Type B pancreatic cell (in vitro differentiated cells): Measurements from ENCODE around the gene ZNF700. TPM values are rescaled to one million over a fixed set of nuclear protein-coding genes. Genes with fewer than 3 reads are reported as not detected.
"Not testable (repeated sequence)": the region's sequence is repeated elsewhere in the genome, so short reads cannot be mapped to it uniquely, and the experiment has no call there.

Experiments
- DNase-seq: peaks from one replicate; pipeline ENCODE4 v3.0.0; 2021; ENCODE audit warnings: mixed read lengths; ENCODE audit not compliant: unreplicated experiment; ENCODE audit errors: extremely low spot score
- H3K27ac Mint-ChIP-seq: 2 replicates; pipeline ENCODE4 v1.8.0; 2021; ENCODE audit warnings: mild to moderate bottlenecking, mixed read lengths
- H3K27me3 Mint-ChIP-seq: 2 replicates; pipeline ENCODE4 v1.8.0; 2021; ENCODE audit warnings: mixed read lengths
- H3K36me3 Mint-ChIP-seq: 2 replicates; pipeline ENCODE4 v1.8.0; 2021; ENCODE audit warnings: mixed read lengths
- H3K4me1 Mint-ChIP-seq: one replicate; pipeline ENCODE4 v1.8.0; 2021; ENCODE audit warnings: mixed read lengths; ENCODE audit not compliant: unreplicated experiment
- H3K4me3 Mint-ChIP-seq: 2 replicates; pipeline ENCODE4 v1.8.0; 2021; ENCODE audit warnings: mild to moderate bottlenecking, mixed read lengths
- H3K9me3 Mint-ChIP-seq: 2 replicates; pipeline ENCODE4 v1.8.0; 2021; ENCODE audit warnings: mixed read lengths
- total RNA-seq: library from RNA; stranded (reverse); gene quantifications from 2 replicates; pipeline ENCODE4 v1.2.1, GENCODE V29; 2021; ENCODE audit warnings: low replicate concordance
- TF ChIP-seq, protein P1 (sequence below): fragments of 200-600 bp; sonication (generic); conservative IDR thresholded peaks from 2 replicates; pipeline ENCODE4 v1.5.0; 2021; ENCODE audit warnings: antibody characterized with exemption, mild to moderate bottlenecking

The ZNF700 gene
- total RNA-seq, 1 donor from 2014 or later: 14.1 TPM

DNA sequence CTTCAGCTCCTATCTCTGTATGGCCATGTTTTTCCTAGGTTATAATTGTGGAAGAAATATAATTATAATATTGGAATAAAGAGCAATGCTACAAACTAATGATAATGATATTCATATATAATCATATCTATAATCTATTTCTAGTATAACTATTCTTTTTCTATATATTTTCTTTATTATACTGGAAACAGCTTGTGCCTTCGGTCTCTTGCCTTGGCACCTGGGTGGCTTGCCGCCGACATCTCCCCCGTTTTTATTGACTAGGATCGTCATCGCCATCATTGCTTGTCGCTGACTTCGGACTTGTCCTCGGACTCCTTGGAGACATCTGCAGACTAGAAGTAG, 64.2 kb downstream of the ZNF700 start:
- Mint-ChIP-seq H3K9me3 (no peaks in the 10 kb centered on the region), H3K27ac (no peak overlapping the region), H3K36me3 (peaks cover 20% of the 10 kb centered on the region), H3K4me1 (peaks cover 11% of the 10 kb centered on the region), H3K27me3 (no peaks in the 10 kb centered on the region), H3K4me3 (peak overlapping the region; percentile 100)
- no peak for DNase-seq
- TF ChIP-seq, protein P1, sequence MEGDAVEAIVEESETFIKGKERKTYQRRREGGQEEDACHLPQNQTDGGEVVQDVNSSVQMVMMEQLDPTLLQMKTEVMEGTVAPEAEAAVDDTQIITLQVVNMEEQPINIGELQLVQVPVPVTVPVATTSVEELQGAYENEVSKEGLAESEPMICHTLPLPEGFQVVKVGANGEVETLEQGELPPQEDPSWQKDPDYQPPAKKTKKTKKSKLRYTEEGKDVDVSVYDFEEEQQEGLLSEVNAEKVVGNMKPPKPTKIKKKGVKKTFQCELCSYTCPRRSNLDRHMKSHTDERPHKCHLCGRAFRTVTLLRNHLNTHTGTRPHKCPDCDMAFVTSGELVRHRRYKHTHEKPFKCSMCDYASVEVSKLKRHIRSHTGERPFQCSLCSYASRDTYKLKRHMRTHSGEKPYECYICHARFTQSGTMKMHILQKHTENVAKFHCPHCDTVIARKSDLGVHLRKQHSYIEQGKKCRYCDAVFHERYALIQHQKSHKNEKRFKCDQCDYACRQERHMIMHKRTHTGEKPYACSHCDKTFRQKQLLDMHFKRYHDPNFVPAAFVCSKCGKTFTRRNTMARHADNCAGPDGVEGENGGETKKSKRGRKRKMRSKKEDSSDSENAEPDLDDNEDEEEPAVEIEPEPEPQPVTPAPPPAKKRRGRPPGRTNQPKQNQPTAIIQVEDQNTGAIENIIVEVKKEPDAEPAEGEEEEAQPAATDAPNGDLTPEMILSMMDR: no peak

DNA sequence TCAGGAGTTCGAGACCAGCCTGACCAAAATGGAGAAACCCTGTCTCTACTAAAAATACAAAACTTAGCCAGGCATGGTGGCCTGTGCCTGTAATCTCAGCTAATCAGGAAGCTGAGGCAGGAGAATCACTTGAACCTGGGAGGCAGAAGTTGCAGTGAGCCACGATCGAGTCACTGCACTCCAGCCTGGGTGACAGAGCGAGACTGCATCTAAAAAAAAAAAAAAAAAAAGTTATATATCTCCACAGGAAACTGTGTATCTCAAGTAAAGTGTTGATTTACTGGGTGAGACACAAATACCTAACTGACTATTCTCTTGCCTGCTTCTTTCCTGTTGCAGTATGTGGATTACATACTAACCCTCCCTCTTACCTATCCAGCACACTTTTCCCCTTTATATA, 67.0 kb downstream of the ZNF700 start:
- H3K27me3 Mint-ChIP-seq, H3K4me3 Mint-ChIP-seq, DNase-seq, H3K27ac Mint-ChIP-seq, H3K9me3 Mint-ChIP-seq: not testable (repeated sequence)
- Mint-ChIP-seq H3K4me1 (peaks cover 11% of the 10 kb centered on the region), H3K36me3 (peaks cover 30% of the 10 kb centered on the region)

DNA sequence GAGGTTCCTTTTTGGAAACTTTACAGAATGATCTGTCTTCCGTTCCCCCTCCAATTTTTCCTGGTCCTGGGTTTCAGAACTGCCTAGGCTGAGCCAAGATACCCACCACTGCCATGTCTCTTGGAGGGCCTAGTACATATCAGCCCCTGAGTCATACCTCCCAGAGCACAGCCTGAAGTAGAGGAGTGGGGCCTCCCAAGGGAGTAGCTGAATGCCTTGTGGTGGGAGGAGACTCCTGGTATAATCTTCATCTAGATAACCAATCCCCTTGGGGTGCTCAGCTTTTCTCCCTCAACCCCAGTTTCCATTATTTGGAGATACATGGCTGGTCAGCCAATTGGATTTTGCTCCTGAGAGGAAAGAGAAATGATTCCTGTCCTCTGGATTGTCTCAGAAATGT, 70.3 kb downstream of the ZNF700 start:
- H3K9me3 Mint-ChIP-seq: no peaks in the 10 kb centered on the region
- H3K27me3 Mint-ChIP-seq: no peaks in the 10 kb centered on the region
- no peak overlapping the region for H3K27ac Mint-ChIP-seq
- no peak for DNase-seq
- TF ChIP-seq, protein P1: no peak
- peaks cover 46% of the 10 kb centered on the region for H3K36me3 Mint-ChIP-seq
- no peak overlapping the region for H3K4me3 Mint-ChIP-seq
- H3K4me1 Mint-ChIP-seq: no peaks in the 10 kb centered on the region

Other genes starting within 250 kb of the ZNF700 start
- 11.5 and 17.8 TPM in 2 replicates for gene ZNF823, start 186.2 kb upstream of the ZNF700 start, total RNA-seq
- 4.1 and 6.3 TPM in 2 replicates for gene ZNF441, start 158.1 kb upstream of the ZNF700 start, total RNA-seq
- 3.7 and 8.8 TPM in 2 replicates for gene ZNF491, start 126.6 kb upstream of the ZNF700 start, total RNA-seq
- gene ZNF440, start 110.8 kb upstream of the ZNF700 start, total RNA-seq: 20.7 and 25.5 TPM in 2 replicates
- gene ZNF439, start 76.4 kb upstream of the ZNF700 start, total RNA-seq: 2.1 and 2.5 TPM in 2 replicates
- 18.6 and 20.1 TPM in 2 replicates for gene ZNF69, start 37.3 kb upstream of the ZNF700 start, total RNA-seq
- gene ZNF763, start 39.9 kb downstream of the ZNF700 start, total RNA-seq: 4.8 and 5.0 TPM in 2 replicates
- 8.9 and 11.9 TPM in 2 replicates for gene ZNF433, start 110.6 kb downstream of the ZNF700 start, total RNA-seq
- gene ZNF878, start 127.9 kb downstream of the ZNF700 start, total RNA-seq: 1.4 and 1.8 TPM in 2 replicates
- gene ZNF844, start 139.6 kb downstream of the ZNF700 start, total RNA-seq: 11.2 and 20.7 TPM in 2 replicates
- 9.0 and 9.9 TPM in 2 replicates for gene ZNF20, start 215.2 kb downstream of the ZNF700 start, total RNA-seq
- 14.8 and 23.3 TPM in 2 replicates for gene ZNF625, start 231.6 kb downstream of the ZNF700 start, total RNA-seq
- 14.1 and 21.0 TPM in 2 replicates for gene ZNF136, start 238.0 kb downstream of the ZNF700 start, total RNA-seq